Fibroblast of lung (primary cell): Measurements from ENCODE around the gene RTL3.

Experiments
- EZH2 ChIP-seq: IDR thresholded peaks from 2 replicates; pipeline ENCODE4 v1.5.1; 2012; ENCODE audit warnings: low read length, control low read depth, mild to moderate bottlenecking; ENCODE audit errors: missing control alignments
- TF ChIP-seq, protein P1 (sequence below), 2 donors: IDR thresholded peaks in 1 of 2; conservative IDR thresholded peaks in 1 of 2; 1 replicate in 1 of 2; 2 replicates in 1 of 2; pipeline ENCODE4 v1.5.1; 2011 to 2012; ENCODE audit warnings: low read length in 2 of 2, control low read depth in 1 of 2, inconsistent platforms in 1 of 2, low read depth in 1 of 2, mild to moderate bottlenecking in 1 of 2

- TF ChIP-seq, protein P1, sequence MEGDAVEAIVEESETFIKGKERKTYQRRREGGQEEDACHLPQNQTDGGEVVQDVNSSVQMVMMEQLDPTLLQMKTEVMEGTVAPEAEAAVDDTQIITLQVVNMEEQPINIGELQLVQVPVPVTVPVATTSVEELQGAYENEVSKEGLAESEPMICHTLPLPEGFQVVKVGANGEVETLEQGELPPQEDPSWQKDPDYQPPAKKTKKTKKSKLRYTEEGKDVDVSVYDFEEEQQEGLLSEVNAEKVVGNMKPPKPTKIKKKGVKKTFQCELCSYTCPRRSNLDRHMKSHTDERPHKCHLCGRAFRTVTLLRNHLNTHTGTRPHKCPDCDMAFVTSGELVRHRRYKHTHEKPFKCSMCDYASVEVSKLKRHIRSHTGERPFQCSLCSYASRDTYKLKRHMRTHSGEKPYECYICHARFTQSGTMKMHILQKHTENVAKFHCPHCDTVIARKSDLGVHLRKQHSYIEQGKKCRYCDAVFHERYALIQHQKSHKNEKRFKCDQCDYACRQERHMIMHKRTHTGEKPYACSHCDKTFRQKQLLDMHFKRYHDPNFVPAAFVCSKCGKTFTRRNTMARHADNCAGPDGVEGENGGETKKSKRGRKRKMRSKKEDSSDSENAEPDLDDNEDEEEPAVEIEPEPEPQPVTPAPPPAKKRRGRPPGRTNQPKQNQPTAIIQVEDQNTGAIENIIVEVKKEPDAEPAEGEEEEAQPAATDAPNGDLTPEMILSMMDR (conservative IDR thresholded peaks at IDR 0.05 in 1 of 2, IDR thresholded peaks at IDR 0.05 in 1 of 2; ENCODE audit: low read depth in 1 of 2, low read length in 2 of 2): no peak
- TF ChIP-seq EZH2: no peak
Measured at GRCh38 chrX:78643874-78644273, 15.3 kb downstream of the RTL3 start.
